ENCODE results near the gene CNTN1. TPM values are rescaled to one million over a fixed set of nuclear protein-coding genes. Genes with fewer than 3 reads are reported as not detected.

The CNTN1 gene
- total RNA-seq, 1 experiment from 2014 or later: 6.5 TPM

DNA sequence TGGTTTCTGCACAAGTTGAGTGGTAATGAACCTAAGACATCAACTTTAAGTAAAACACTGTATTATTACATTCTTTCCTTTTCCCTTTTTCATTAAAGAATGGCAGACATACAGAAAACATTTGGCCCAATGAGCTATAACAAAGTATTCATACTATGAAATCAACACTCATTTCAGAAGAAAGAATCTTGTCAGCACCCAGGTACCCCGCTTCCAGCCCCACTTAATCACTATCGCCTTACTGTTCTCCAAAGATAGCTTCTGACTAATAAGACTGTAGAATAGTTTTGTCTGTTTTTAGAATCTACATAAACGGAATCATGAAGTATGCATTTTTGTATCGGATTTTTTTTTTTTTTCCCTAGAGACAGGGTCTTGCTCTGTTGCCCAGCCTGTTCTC lies 9.5 kb downstream of the CNTN1 start:
- no peak overlapping the region for H3K27ac Mint-ChIP-seq
- no peak for DNase-seq
- TF ChIP-seq CTCF (conservative IDR thresholded peaks at IDR 0.05): no peak
- H3K4me2 ChIP-seq (ENCODE audit: insufficient read depth, insufficient read length, low read length): no peak overlapping the region
- no peak overlapping the region for H3K4ac ChIP-seq (ENCODE audit: low read depth, low read length)
- no peaks in the 10 kb centered on the region for H3K4me1 Mint-ChIP-seq
- H4K8ac ChIP-seq (replicated peaks; ENCODE audit: insufficient read length, low read depth, low read length): no peak overlapping the region
- no peaks in the 10 kb centered on the region for H3K27me3 ChIP-seq (ENCODE audit: insufficient read depth, low read length)
- no peaks in the 10 kb centered on the region for H3K9me3 Mint-ChIP-seq
- no peaks in the 10 kb centered on the region for H3K23me2 ChIP-seq (ENCODE audit: insufficient read length, low read depth, low read length, poor library complexity, severe bottlenecking)
- H3K56ac ChIP-seq (ENCODE audit: insufficient read length, low read depth, low read length): no peak overlapping the region
- H3K4me1 ChIP-seq (ENCODE audit: insufficient read depth, low read length): no peaks in the 10 kb centered on the region
- H3K79me2 ChIP-seq (ENCODE audit: insufficient read depth, low read length): no peaks in the 10 kb centered on the region
- no peaks in the 10 kb centered on the region for H3K79me1 ChIP-seq (ENCODE audit: insufficient read depth, low read depth, low read length, poor library complexity, severe bottlenecking)
- no peak overlapping the region for H2BK5ac ChIP-seq (ENCODE audit: insufficient read length, low read length)
- H3K18ac ChIP-seq (ENCODE audit: insufficient read length, low read depth, low read length): no peak overlapping the region
- no peak overlapping the region for H2BK20ac ChIP-seq (ENCODE audit: low read depth, low read length, poor library complexity, severe bottlenecking)
- H3K14ac ChIP-seq (ENCODE audit: insufficient read depth, low read length): no peak overlapping the region
- WGBS (ENCODE audit: extremely low coverage, insufficient read length, low lambda C conversion rate): no CpG with 5 or more reads among the region's 4 CpGs
- H3K23ac ChIP-seq (ENCODE audit: insufficient read length, low read depth, low read length): no peak overlapping the region
- no peak overlapping the region for H4K5ac ChIP-seq (ENCODE audit: insufficient read length, low read depth, low read length)
- no peaks in the 10 kb centered on the region for H3K27me3 Mint-ChIP-seq (ENCODE audit: low read depth)
- no peak overlapping the region for H2BK120ac ChIP-seq (ENCODE audit: low read depth, low read length, poor library complexity, severe bottlenecking)
- H2AK5ac ChIP-seq (ENCODE audit: insufficient read length, low read length): no peak overlapping the region
- H3K4me3 Mint-ChIP-seq: no peak overlapping the region
- no peak overlapping the region for H2AFZ ChIP-seq (ENCODE audit: low read length)
- no peak overlapping the region for H4K91ac ChIP-seq (ENCODE audit: insufficient read length, low read depth, low read length)
- no peaks in the 10 kb centered on the region for H3K9me3 ChIP-seq (ENCODE audit: control insufficient read depth, low read depth, low read length)
- no peak overlapping the region for H2BK15ac ChIP-seq (ENCODE audit: low read depth, low read length)
- H3T11ph ChIP-seq (ENCODE audit: low read length): no peak overlapping the region
- H3K27ac ChIP-seq (ENCODE audit: insufficient read length, low read depth, low read length): no peak overlapping the region
- H4K20me1 ChIP-seq (ENCODE audit: control insufficient read depth, insufficient read depth, insufficient read length): no peaks in the 10 kb centered on the region
- no peaks in the 10 kb centered on the region for H3K36me3 Mint-ChIP-seq (ENCODE audit: insufficient read depth in 1 of 3, low read depth in 3 of 3)
- H2BK12ac ChIP-seq (ENCODE audit: insufficient read length, low read depth, low read length): no peak overlapping the region
- no peak overlapping the region for H3K9ac ChIP-seq (ENCODE audit: extremely low read depth, insufficient read length, low read length)

Data from H9 (cell line).